T-helper 1 cell treated with Interleukin-12 subunit alpha and Interleukin-12 subunit beta and Interleukin-4 antibody, amounts not matched to agents 30 ng/mL and 1 ng/mL, for 36 hours (primary cell): ENCODE data around the gene FBXW4. TPM values are rescaled to one million over a fixed set of nuclear protein-coding genes. Genes with fewer than 3 reads are reported as not detected.
"Not testable (repeated sequence)": the region's sequence is repeated elsewhere in the genome, so short reads cannot be mapped to it uniquely, and the experiment has no call there.

Source experiments
- intact Hi-C: fragments of 100-400 bp; cut with micrococcal nuclease; formaldehyde crosslinking; loops from one replicate; pipeline ENCODE4 v1.15.1; 2024
- total RNA-seq: library from RNA; stranded (reverse); gene quantifications from 2 replicates; pipeline ENCODE4 v1.2.3, GENCODE V29; 2022

Gene FBXW4
- total RNA-seq, 1 donor from 2014 or later = 44.0 TPM

GRCh38 chr10:101660256-101660655 lies 34.7 kb downstream of the FBXW4 start:
- intact Hi-C loops = no loop called here

GRCh38 chr10:101658975-101659374 lies 36.0 kb downstream of the FBXW4 start:
- intact Hi-C loops = no loop called here

- intact Hi-C loops = no loop called here
Measured at GRCh38 chr10:101656890-101657289, 38.1 kb downstream of the FBXW4 start.

- intact Hi-C loops = no loop called here
Measured at GRCh38 chr10:101655570-101655969, 39.4 kb downstream of the FBXW4 start.

GRCh38 chr10:101653536-101653935 lies 41.4 kb downstream of the FBXW4 start:
- intact Hi-C loops = no loop called here

- intact Hi-C loops = no loop called here
Measured at GRCh38 chr10:101651336-101651735, 43.6 kb downstream of the FBXW4 start.

GRCh38 chr10:101650863-101651262 lies 44.1 kb downstream of the FBXW4 start:
- intact Hi-C loops = no loop called here

- intact Hi-C loops = no loop called here
Measured at GRCh38 chr10:101649525-101650085, 45.4 kb downstream of the FBXW4 start.

GRCh38 chr10:101647255-101647654 lies 47.7 kb downstream of the FBXW4 start:
- intact Hi-C loops = no loop called here

GRCh38 chr10:101646364-101646763 lies 48.6 kb downstream of the FBXW4 start:
- intact Hi-C loops = no loop called here

- intact Hi-C loops = no loop called here
Measured at GRCh38 chr10:101645659-101646058, 49.3 kb downstream of the FBXW4 start.

- intact Hi-C loops = no loop called here
Measured at GRCh38 chr10:101644002-101644401, 51.0 kb downstream of the FBXW4 start.

GRCh38 chr10:101643546-101643945 lies 51.4 kb downstream of the FBXW4 start:
- intact Hi-C loops = no loop called here

GRCh38 chr10:101639141-101639900 lies 55.6 kb downstream of the FBXW4 start:
- intact Hi-C loops = no loop called here

GRCh38 chr10:101633510-101633909 lies 61.5 kb downstream of the FBXW4 start:
- intact Hi-C loops = not testable (repeated sequence)

- intact Hi-C loops = no loop called here
Measured at GRCh38 chr10:101631821-101632475, 63.0 kb downstream of the FBXW4 start.

GRCh38 chr10:101630633-101630920 lies 64.4 kb downstream of the FBXW4 start:
- intact Hi-C loops = no loop called here

- intact Hi-C loops = no loop called here
Measured at GRCh38 chr10:101629837-101630632, 64.9 kb downstream of the FBXW4 start.

GRCh38 chr10:101625821-101626412 lies 69.1 kb downstream of the FBXW4 start:
- intact Hi-C loops = no loop called here

GRCh38 chr10:101624526-101625102 lies 70.4 kb downstream of the FBXW4 start:
- intact Hi-C loops = no loop called here

GRCh38 chr10:101623528-101623927 lies 71.4 kb downstream of the FBXW4 start:
- intact Hi-C loops = no loop called here
